Fibroblast of pulmonary artery (primary cell): ENCODE data around the gene CDC42EP3.

Experiments used
- DNase-seq: peaks from one replicate; pipeline ENCODE4 v3.0.0-alpha.2; 2010; ENCODE audit warnings: low read depth
- H3K4me3 ChIP-seq: replicated peaks from 2 replicates; pipeline ENCODE4 v1.5.1; 2011; ENCODE audit warnings: low read depth, mild to moderate bottlenecking, control low read depth, low read length, moderate library complexity
- TF ChIP-seq, protein P1 (sequence below): IDR thresholded peaks from 2 replicates; pipeline ENCODE4 v1.5.1; 2011; ENCODE audit warnings: mild to moderate bottlenecking, control low read depth, low read length, inconsistent platforms; ENCODE audit errors: missing control alignments

Gene CDC42EP3

DNA sequence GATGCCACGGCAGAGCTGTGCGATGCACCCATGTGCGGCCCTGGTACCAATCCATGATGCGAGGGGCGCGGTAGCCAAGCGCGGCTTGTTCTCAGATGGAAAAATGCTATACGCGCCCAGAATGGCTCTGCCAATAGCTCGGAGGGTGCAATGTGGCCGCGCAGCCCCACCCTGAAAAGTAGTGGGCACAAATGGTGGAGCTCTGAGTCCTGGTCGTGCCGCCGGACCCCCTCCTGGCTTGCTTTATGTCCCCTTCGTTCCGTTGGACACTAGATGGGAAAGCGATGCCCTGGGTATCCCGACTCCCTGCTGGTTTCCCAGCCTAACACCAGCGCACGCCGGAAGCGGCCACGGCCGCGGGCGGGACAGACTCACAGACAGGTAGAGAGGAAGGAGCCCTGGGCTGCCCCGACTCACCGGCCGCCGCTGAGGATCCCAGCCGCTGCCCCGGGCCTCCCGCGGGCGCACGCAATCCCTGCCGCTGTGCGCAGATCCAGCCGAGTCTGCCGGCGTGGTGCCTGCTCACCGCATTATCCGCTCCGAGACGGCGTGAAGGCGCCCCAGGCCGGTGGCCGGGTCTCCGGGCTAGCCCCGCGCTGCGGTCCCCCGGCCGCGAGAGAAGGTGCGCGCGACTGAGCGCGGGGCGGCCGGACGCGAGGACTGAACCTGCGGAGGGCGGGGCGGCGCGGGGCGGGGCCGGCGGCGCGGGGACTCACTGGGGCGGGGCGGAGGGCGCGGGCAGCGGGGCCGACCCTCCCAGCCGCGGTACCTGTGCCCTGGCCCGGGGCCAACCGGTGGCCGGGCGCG is at the start of gene CDC42EP3:
Gene CDC42EP3 (minus strand): TSS at position 634 of the 807 bp plus-strand sequence. CDS start 25,055 bp downstream, outside the sequence.
- DNase-seq = no peak
- TF ChIP-seq, protein P1, sequence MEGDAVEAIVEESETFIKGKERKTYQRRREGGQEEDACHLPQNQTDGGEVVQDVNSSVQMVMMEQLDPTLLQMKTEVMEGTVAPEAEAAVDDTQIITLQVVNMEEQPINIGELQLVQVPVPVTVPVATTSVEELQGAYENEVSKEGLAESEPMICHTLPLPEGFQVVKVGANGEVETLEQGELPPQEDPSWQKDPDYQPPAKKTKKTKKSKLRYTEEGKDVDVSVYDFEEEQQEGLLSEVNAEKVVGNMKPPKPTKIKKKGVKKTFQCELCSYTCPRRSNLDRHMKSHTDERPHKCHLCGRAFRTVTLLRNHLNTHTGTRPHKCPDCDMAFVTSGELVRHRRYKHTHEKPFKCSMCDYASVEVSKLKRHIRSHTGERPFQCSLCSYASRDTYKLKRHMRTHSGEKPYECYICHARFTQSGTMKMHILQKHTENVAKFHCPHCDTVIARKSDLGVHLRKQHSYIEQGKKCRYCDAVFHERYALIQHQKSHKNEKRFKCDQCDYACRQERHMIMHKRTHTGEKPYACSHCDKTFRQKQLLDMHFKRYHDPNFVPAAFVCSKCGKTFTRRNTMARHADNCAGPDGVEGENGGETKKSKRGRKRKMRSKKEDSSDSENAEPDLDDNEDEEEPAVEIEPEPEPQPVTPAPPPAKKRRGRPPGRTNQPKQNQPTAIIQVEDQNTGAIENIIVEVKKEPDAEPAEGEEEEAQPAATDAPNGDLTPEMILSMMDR = no peak
- peak within 1 kb of the TSS; percentile 86 for H3K4me3 ChIP-seq

- DNase-seq = no peak
- H3K4me3 ChIP-seq = no peak overlapping the region
- TF ChIP-seq, protein P1 = no peak
Measured at GRCh38 chr2:37721201-37721560, 49.7 kb upstream of the CDC42EP3 start.

- TF ChIP-seq, protein P1 = no peak
- no peak overlapping the region for H3K4me3 ChIP-seq
- peak; percentile 50 for DNase-seq
Measured at GRCh38 chr2:37720533-37721200, 49.2 kb upstream of the CDC42EP3 start.

GRCh38 chr2:37718515-37719161 is 47.2 kb upstream of the CDC42EP3 start:
- H3K4me3 ChIP-seq = no peak overlapping the region
- no peak for DNase-seq
- TF ChIP-seq, protein P1 = no peak

GRCh38 chr2:37713258-37713700 is 41.8 kb upstream of the CDC42EP3 start:
- TF ChIP-seq, protein P1 = no peak
- peak; percentile 87 for DNase-seq
- H3K4me3 ChIP-seq = no peak overlapping the region

DNA sequence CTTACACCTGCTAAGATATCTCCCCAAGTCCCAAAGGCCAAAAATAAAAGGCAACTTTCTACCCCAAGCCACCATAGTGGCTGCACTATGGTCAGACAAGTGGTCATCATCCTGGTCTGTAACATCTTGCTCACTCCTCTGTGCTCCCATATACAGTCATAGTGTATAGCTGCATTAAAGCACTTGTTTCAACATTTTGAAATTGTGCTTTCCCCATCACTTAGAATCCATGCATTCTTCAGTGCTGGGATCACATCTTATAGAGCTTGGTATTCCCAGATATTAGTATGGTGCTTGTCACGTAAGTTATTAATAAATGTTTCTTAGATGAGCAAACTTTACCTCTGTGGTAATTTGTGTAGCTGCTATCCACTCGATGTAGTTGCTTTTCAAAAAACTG is 40.4 kb upstream of the CDC42EP3 start:
- TF ChIP-seq, protein P1 = no peak
- no peak overlapping the region for H3K4me3 ChIP-seq

More for the DNA sequence above, 40.4 kb upstream of the CDC42EP3 start:
- peak; percentile 57 for DNase-seq
